Mesenchymal stem cell (in vitro differentiated cells and primary cell): ENCODE results near the gene APPL2.

Experiments
- DNase-seq: peaks from one replicate; pipeline ENCODE4 v3.0.0-alpha.2; 2013
- H2AFZ ChIP-seq: one replicate; pipeline ENCODE4 v1.6.1; 2013; ENCODE audit warnings: low read depth, mild to moderate bottlenecking, control low read depth, inconsistent platforms, low read length, moderate library complexity
- H2AK5ac ChIP-seq: 2 replicates; pipeline ENCODE4 v1.6.1; 2013; ENCODE audit warnings: low read length, moderate library complexity, mild to moderate bottlenecking, inconsistent platforms; ENCODE audit not compliant: severe bottlenecking
- H2BK120ac ChIP-seq: one replicate; pipeline ENCODE4 v1.6.1; 2013; ENCODE audit warnings: low read depth, mild to moderate bottlenecking, inconsistent platforms, low read length, moderate library complexity
- H2BK12ac ChIP-seq, 2 experiments: one replicate each; pipeline ENCODE4 v1.6.1; 2013; ENCODE audit warnings: inconsistent platforms in 2 of 2, low read length in 2 of 2, mild to moderate bottlenecking in 2 of 2, moderate library complexity in 2 of 2, control low read depth in 1 of 2
- H2BK15ac ChIP-seq: one replicate; pipeline ENCODE4 v1.6.1; 2013; ENCODE audit warnings: mild to moderate bottlenecking, low read depth, inconsistent platforms; ENCODE audit not compliant: poor library complexity, severe bottlenecking
- H2BK5ac ChIP-seq: 2 replicates; pipeline ENCODE4 v1.6.1; 2013; ENCODE audit warnings: low read depth, mild to moderate bottlenecking, low read length, control low read depth, inconsistent platforms; ENCODE audit not compliant: poor library complexity, severe bottlenecking
- H3K14ac ChIP-seq, 2 experiments: one replicate each; pipeline ENCODE4 v1.6.1; 2013; ENCODE audit warnings: inconsistent platforms in 2 of 2, low read length in 2 of 2, control low read depth in 1 of 2, mild to moderate bottlenecking in 1 of 2, moderate library complexity in 1 of 2
- H3K18ac ChIP-seq, 2 experiments: one replicate each; pipeline ENCODE4 v1.6.1; 2013; ENCODE audit warnings: inconsistent platforms in 2 of 2, low read length in 2 of 2, control low read depth in 1 of 2, low read depth in 1 of 2, mild to moderate bottlenecking in 1 of 2
- H3K23ac ChIP-seq, 2 experiments: one replicate each; pipeline ENCODE4 v1.6.1; 2013; ENCODE audit warnings: inconsistent platforms in 2 of 2, low read length in 2 of 2, mild to moderate bottlenecking in 2 of 2, moderate library complexity in 2 of 2, control low read depth in 1 of 2
- H3K27ac ChIP-seq: 2 replicates; pipeline ENCODE4 v1.5.1; 2013; ENCODE audit warnings: mild to moderate bottlenecking, moderate library complexity, low read length, control low read depth, inconsistent platforms; ENCODE audit not compliant: poor library complexity, severe bottlenecking
- H3K27me3 ChIP-seq, 2 experiments: 2 replicates each; pipeline versions ENCODE4 v1.6.1 to v1.7.0; 2013; ENCODE audit warnings: low read length in 2 of 2, mild to moderate bottlenecking in 2 of 2, moderate library complexity in 2 of 2, control low read depth in 1 of 2, inconsistent platforms in 1 of 2; ENCODE audit not compliant: control insufficient read depth in 1 of 2, insufficient read depth in 1 of 2
- H3K36me3 ChIP-seq, 2 experiments: 2 replicates each; pipeline versions ENCODE4 v1.6.1 to v1.7.0; 2013; ENCODE audit warnings: low read length in 2 of 2, control low read depth in 1 of 2, inconsistent platforms in 1 of 2, low read depth in 1 of 2, mild to moderate bottlenecking in 1 of 2; ENCODE audit not compliant: insufficient read depth in 2 of 2, control insufficient read depth in 1 of 2
- H3K4ac ChIP-seq, 2 experiments: one replicate each; pipeline ENCODE4 v1.6.1; 2013; ENCODE audit warnings: inconsistent platforms in 2 of 2, low read length in 2 of 2, mild to moderate bottlenecking in 2 of 2, moderate library complexity in 2 of 2, control low read depth in 1 of 2, low read depth in 1 of 2
- H3K4me1 ChIP-seq: 2 replicates; pipeline ENCODE4 v1.6.1; 2013; ENCODE audit warnings: low read depth, low read length, control low read depth; ENCODE audit not compliant: control insufficient read depth, insufficient read depth
- H3K4me2 ChIP-seq: 2 replicates; pipeline ENCODE4 v1.6.1; 2013; ENCODE audit warnings: low read length, mild to moderate bottlenecking, inconsistent platforms; ENCODE audit not compliant: poor library complexity, severe bottlenecking
- H3K4me3 ChIP-seq, 2 experiments: 2 replicates each; pipeline versions ENCODE4 v1.5.1 to v1.7.0; 2013; ENCODE audit warnings: low read length in 2 of 2, mild to moderate bottlenecking in 2 of 2, control low read depth in 1 of 2, low read depth in 1 of 2; ENCODE audit not compliant: insufficient read depth in 1 of 2
- H3K79me1 ChIP-seq: replicated peaks from 2 replicates; pipeline ENCODE4 v1.6.1; 2013; ENCODE audit warnings: mild to moderate bottlenecking, control low read depth, low read length, inconsistent platforms; ENCODE audit not compliant: poor library complexity, severe bottlenecking
- H3K9ac ChIP-seq: 2 replicates; pipeline ENCODE4 v1.7.0; 2013; ENCODE audit warnings: mild to moderate bottlenecking, low read length, moderate library complexity
- H3K9me3 ChIP-seq: 2 replicates; pipeline ENCODE4 v1.7.0; 2013; ENCODE audit warnings: mild to moderate bottlenecking, low read length; ENCODE audit not compliant: control insufficient read depth
- H4K8ac ChIP-seq: one replicate; pipeline ENCODE4 v1.6.1; 2013; ENCODE audit warnings: inconsistent platforms, mild to moderate bottlenecking, low read length, moderate library complexity
- H4K91ac ChIP-seq: one replicate; pipeline ENCODE4 v1.6.1; 2013; ENCODE audit warnings: mild to moderate bottlenecking, low read length, inconsistent platforms
- WGBS: methylation state at CpG from one replicate; pipeline ENCODE4 v1.1.7; 2013; ENCODE audit warnings: mixed read lengths; 5-methylcytosine and 5-hydroxymethylcytosine counted together

APPL2 gene

DNA sequence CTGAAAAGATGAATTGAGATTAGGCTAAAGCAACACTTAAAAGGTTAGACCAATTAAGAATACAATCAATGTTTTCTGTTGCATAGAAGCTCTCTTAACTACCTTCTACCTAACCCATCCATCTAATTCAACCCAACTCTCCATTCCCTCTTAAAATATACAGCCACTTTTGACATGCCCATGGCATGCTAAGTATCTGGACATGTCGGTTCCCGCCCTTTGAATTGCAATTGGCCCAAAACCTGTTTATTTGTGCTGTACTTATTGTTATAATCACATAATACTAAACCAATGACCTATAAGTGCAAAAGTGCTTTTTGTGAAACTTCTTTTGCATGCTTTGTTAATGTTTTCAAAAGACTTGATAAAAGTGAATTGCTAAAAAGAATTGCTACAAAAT is 37.6 kb upstream of the APPL2 start:
- Histone ChIP-seq H3K36me3 (no peaks in the 10 kb centered on the region), H2AK5ac (no peak overlapping the region), H3K9ac (no peak overlapping the region), H3K4me1 (no peaks in the 10 kb centered on the region), H4K91ac (no peak overlapping the region), H4K8ac (no peak overlapping the region), H3K23ac (no peak overlapping the region), H2BK5ac (no peak overlapping the region), H3K27me3 (no peaks in the 10 kb centered on the region), H3K4me3 (no peak overlapping the region), H2BK12ac (no peak overlapping the region), H3K4me2 (no peak overlapping the region), H3K79me1 (no peaks in the 10 kb centered on the region), H3K14ac (no peak overlapping the region), H2BK15ac (no peak overlapping the region), H3K9me3 (no peaks in the 10 kb centered on the region), H3K4ac (no peak overlapping the region), H2BK120ac (no peak overlapping the region), H2AFZ (no peak overlapping the region), H3K27ac (no peak overlapping the region), H3K18ac (no peak overlapping the region)
- DNase-seq: no peak
- no CpG with 5 or more reads among the region's 2 CpGs for WGBS

DNA sequence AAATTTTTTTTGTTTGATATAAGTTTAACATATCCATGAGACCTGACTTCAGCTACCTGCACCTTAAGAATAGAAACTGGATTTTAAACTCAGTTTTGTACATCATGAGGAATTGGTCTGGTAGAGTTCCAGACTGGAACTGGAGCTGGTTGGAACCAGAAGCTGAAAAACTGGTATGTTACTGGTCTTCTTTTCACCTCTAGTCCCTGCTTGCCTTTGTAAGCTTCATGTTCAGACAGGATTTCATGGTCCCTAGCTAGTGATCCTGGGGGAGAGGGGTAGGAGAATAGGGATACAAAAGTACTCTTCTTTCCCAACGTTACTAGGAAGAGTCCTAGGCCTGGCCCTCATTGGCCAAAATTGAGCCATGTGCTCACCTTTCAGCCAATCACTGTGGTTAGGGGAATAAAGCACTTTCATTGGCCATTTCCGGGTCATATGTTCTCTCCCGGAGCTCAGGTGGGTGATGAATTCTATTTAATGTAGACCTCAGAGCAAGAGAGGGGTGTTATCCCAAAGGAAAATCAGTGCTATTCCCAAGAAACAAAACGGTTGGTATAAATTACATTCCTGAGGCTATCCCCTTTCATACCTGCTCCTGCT is 36.9 kb upstream of the APPL2 start:
- Histone ChIP-seq H3K4me3 (no peak overlapping the region), H3K14ac (no peak overlapping the region), H3K18ac (no peak overlapping the region), H3K4me1 (no peaks in the 10 kb centered on the region), H3K9me3 (no peaks in the 10 kb centered on the region), H3K23ac (no peak overlapping the region), H3K4me2 (no peak overlapping the region), H3K27ac (no peak overlapping the region), H2AK5ac (no peak overlapping the region), H4K91ac (no peak overlapping the region), H3K79me1 (no peaks in the 10 kb centered on the region), H3K36me3 (no peaks in the 10 kb centered on the region), H4K8ac (no peak overlapping the region), H2BK120ac (no peak overlapping the region), H2AFZ (no peak overlapping the region), H3K27me3 (no peaks in the 10 kb centered on the region), H2BK15ac (no peak overlapping the region), H2BK5ac (no peak overlapping the region), H2BK12ac (no peak overlapping the region), H3K9ac (no peak overlapping the region), H3K4ac (no peak overlapping the region)
- 87% methylated on average over 3 of the region's 4 CpGs for WGBS
- no peak for DNase-seq

DNA sequence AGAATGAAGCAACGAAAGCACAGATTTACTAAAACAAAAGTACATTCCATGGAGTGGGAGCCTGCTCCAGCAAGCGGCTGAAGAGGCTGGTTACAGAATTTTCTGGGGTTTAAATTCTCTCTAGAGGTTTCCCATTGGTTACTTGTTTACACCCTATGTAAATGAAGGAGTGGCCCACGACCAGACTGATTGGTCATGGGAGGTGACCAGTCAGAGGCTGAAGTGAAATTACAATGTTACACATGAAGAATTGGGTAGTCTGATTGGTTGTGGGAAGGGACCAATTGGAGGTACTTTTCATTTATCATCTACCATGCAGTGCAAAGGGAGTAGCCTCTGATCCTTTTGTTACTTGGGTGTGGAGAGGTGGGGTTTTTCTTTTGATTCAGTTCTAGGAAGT is 36.2 kb upstream of the APPL2 start:
- Histone ChIP-seq H2BK12ac (no peak overlapping the region), H2BK5ac (no peak overlapping the region), H3K4me3 (no peak overlapping the region), H4K91ac (no peak overlapping the region), H2BK15ac (no peak overlapping the region), H3K9me3 (no peaks in the 10 kb centered on the region), H3K4me2 (no peak overlapping the region), H4K8ac (no peak overlapping the region), H3K27ac (no peak overlapping the region), H3K9ac (no peak overlapping the region), H3K4me1 (no peaks in the 10 kb centered on the region), H3K18ac (no peak overlapping the region), H2AFZ (no peak overlapping the region), H3K4ac (no peak overlapping the region), H3K14ac (no peak overlapping the region), H3K23ac (no peak overlapping the region), H3K79me1 (no peaks in the 10 kb centered on the region), H3K27me3 (no peaks in the 10 kb centered on the region), H3K36me3 (no peaks in the 10 kb centered on the region), H2BK120ac (no peak overlapping the region), H2AK5ac (no peak overlapping the region)
- DNase-seq: no peak
- WGBS: 75% methylated on average over 3 of the region's 3 CpGs

DNA sequence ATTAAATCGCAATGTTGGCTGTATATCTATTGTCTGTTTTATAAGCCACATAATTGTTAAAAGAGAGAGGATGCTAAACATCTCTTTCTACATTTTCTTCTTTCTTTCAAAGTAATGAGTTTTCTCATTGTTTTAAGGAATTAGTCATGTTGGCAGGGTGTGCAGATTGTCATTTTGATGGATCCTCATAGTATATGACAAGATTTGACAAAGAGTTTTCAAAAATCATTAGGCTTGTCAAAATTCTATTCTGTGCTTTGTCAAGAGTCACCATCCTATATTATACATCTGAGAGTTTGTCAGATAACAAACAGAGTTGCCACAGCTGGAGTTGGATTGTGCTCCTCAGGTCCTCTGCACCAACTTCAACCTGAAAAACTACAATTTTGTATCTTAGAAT is 35.4 kb upstream of the APPL2 start:
- no peak overlapping the region for H3K27ac ChIP-seq
- H4K91ac ChIP-seq: no peak overlapping the region
- no peaks in the 10 kb centered on the region for H3K4me1 ChIP-seq
- no peak overlapping the region for H2BK15ac ChIP-seq
- H3K9me3 ChIP-seq: no peaks in the 10 kb centered on the region
- no peak overlapping the region for H2AFZ ChIP-seq
- H3K4ac ChIP-seq: no peak overlapping the region
- H3K4me2 ChIP-seq: no peak overlapping the region
- no CpG with 5 or more reads among the region's 1 CpG for WGBS
- H3K23ac ChIP-seq: no peak overlapping the region
- H3K79me1 ChIP-seq: no peaks in the 10 kb centered on the region
- H2AK5ac ChIP-seq: no peak overlapping the region
- no peak overlapping the region for H2BK120ac ChIP-seq
- H3K4me3 ChIP-seq: no peak overlapping the region
- no peak for DNase-seq
- no peaks in the 10 kb centered on the region for H3K27me3 ChIP-seq
- H2BK5ac ChIP-seq: no peak overlapping the region
- H3K9ac ChIP-seq: no peak overlapping the region
- no peaks in the 10 kb centered on the region for H3K36me3 ChIP-seq
- no peak overlapping the region for H2BK12ac ChIP-seq
- no peak overlapping the region for H3K14ac ChIP-seq
- H4K8ac ChIP-seq: no peak overlapping the region
- H3K18ac ChIP-seq: no peak overlapping the region
